NCI-H345 treated with DMSO at 0.1 percent for 48 hours (cell line): ENCODE measurements around the gene NPEPL1.

Source experiments
- DNase-seq: peaks from one replicate; lab custom pipeline; 2025; ENCODE audit not compliant: unreplicated experiment; lab: John Stamatoyannopoulos, UW

The NPEPL1 gene

GRCh38 chr20:58657262-58657661, 35.3 kb upstream of the NPEPL1 start:
- DNase-seq, result no peak

- DNase-seq, result no peak
These were observed 34.6 kb upstream of the NPEPL1 start for GRCh38 chr20:58657986-58658385.

- no peak for DNase-seq
These were observed 33.8 kb upstream of the NPEPL1 start for GRCh38 chr20:58658760-58659159.

GRCh38 chr20:58659841-58660240, 32.8 kb upstream of the NPEPL1 start:
- DNase-seq, result no peak

- no peak for DNase-seq
These were observed 31.6 kb upstream of the NPEPL1 start for GRCh38 chr20:58660855-58661597.

- DNase-seq, result no peak
These were observed 30.8 kb upstream of the NPEPL1 start for GRCh38 chr20:58661598-58662473.

GRCh38 chr20:58664331-58664730, 28.3 kb upstream of the NPEPL1 start:
- DNase-seq, result no peak

- no peak for DNase-seq
These were observed 27.7 kb upstream of the NPEPL1 start for GRCh38 chr20:58664883-58665282.

GRCh38 chr20:58665606-58666005, 27.0 kb upstream of the NPEPL1 start:
- DNase-seq, result no peak

- DNase-seq, result no peak
These were observed 25.9 kb upstream of the NPEPL1 start for GRCh38 chr20:58666702-58667101.

- DNase-seq, result no peak
These were observed 24.6 kb upstream of the NPEPL1 start for GRCh38 chr20:58667975-58668374.

- DNase-seq, result no peak
These were observed 23.7 kb upstream of the NPEPL1 start for GRCh38 chr20:58668901-58669286.

- no peak for DNase-seq
These were observed 23.2 kb upstream of the NPEPL1 start for GRCh38 chr20:58669287-58670006.

- no peak for DNase-seq
These were observed 22.5 kb upstream of the NPEPL1 start for GRCh38 chr20:58670102-58670501.

- no peak for DNase-seq
These were observed 21.9 kb upstream of the NPEPL1 start for GRCh38 chr20:58670659-58671058.

GRCh38 chr20:58673119-58673518, 19.5 kb upstream of the NPEPL1 start:
- DNase-seq, result no peak

GRCh38 chr20:58675146-58675584, 17.4 kb upstream of the NPEPL1 start:
- DNase-seq, result no peak

- DNase-seq, result no peak
These were observed 17.0 kb upstream of the NPEPL1 start for GRCh38 chr20:58675641-58676040.

- no peak for DNase-seq
These were observed 16.4 kb upstream of the NPEPL1 start for GRCh38 chr20:58676161-58676560.

- DNase-seq, result no peak
These were observed 15.5 kb upstream of the NPEPL1 start for GRCh38 chr20:58677079-58677604.

GRCh38 chr20:58677808-58678207, 14.8 kb upstream of the NPEPL1 start:
- DNase-seq, result no peak
